ENCODE results near the gene FFAR1. TPM values are rescaled to one million over a fixed set of nuclear protein-coding genes. Genes with fewer than 3 reads are reported as not detected.

The FFAR1 gene
- total RNA-seq, 2 experiments from 2014 or later: 9.8 to 11.4 TPM

- Histone ChIP-seq H3K4me1 (ENCODE audit: insufficient read depth, low read length, poor library complexity, severe bottlenecking) (peaks cover 38% of the 10 kb centered on the region), H3K4me2 (ENCODE audit: low read length) (no peak overlapping the region), H3K27ac (ENCODE audit: low read depth, low read length, poor library complexity, severe bottlenecking) (no peak overlapping the region), H3K79me2 (ENCODE audit: insufficient read depth, low read depth, low read length) (peaks cover 12% of the 10 kb centered on the region; the same call in 1 of the 2 replicates), H3K36me3 (ENCODE audit: insufficient read depth, low read length) (peaks cover 99% of the 10 kb centered on the region), H3K9me2 (ENCODE audit: insufficient read depth, low read length) (no peaks in the 10 kb centered on the region), H2AFZ (ENCODE audit: low read length) (no peak overlapping the region), H3K9me3 (ENCODE audit: low read length) (no peaks in the 10 kb centered on the region), H3K4me3 (ENCODE audit: low read depth, low read length, poor library complexity, severe bottlenecking) (no peak overlapping the region), H4K20me1 (ENCODE audit: insufficient read depth, low read length) (peaks cover 6% of the 10 kb centered on the region)
- POLR2A ChIA-PET: interaction anchor here (0.6 kb wide), 2 partner anchors 9 to 75 kb away, joined by 3 read pairs; no protein-coding TSS in a partner anchor
- no TSS peak for BruUV-seq (replicated peaks)
- CTCF ChIA-PET (ENCODE audit: unreplicated experiment): no interaction called here
- TF ChIP-seq EZH2phosphoT487 (IDR thresholded peaks at IDR 0.05; ENCODE audit: borderline replicate concordance, low read depth, low read length) (no peak), CTCF (conservative IDR thresholded peaks at IDR 0.05; ENCODE audit: low read length) (no peak)
- intact Hi-C loops (cut with micrococcal nuclease; ENCODE audit: unreplicated experiment): no loop called here
- DNase-seq (ENCODE audit: low spot score): no peak
Measured at GRCh38 chr19:35341006-35341405, 6.7 kb upstream of the FFAR1 start.

GRCh38 chr19:35341565-35342225 lies 6.0 kb upstream of the FFAR1 start:
- Histone ChIP-seq H3K79me2 (ENCODE audit: insufficient read depth, low read depth, low read length) (peaks cover 5% of the 10 kb centered on the region; the same call in 1 of the 2 replicates), H3K4me2 (ENCODE audit: low read length) (no peak overlapping the region), H3K4me3 (ENCODE audit: low read depth, low read length, poor library complexity, severe bottlenecking) (no peak overlapping the region), H3K36me3 (ENCODE audit: insufficient read depth, low read length) (peaks cover 99% of the 10 kb centered on the region), H3K4me1 (ENCODE audit: insufficient read depth, low read length, poor library complexity, severe bottlenecking) (peaks cover 39% of the 10 kb centered on the region), H4K20me1 (ENCODE audit: insufficient read depth, low read length) (no peaks in the 10 kb centered on the region; the same call in 1 of the 2 replicates), H3K9me2 (ENCODE audit: insufficient read depth, low read length) (no peaks in the 10 kb centered on the region), H3K9me3 (ENCODE audit: low read length) (no peaks in the 10 kb centered on the region), H3K27ac (ENCODE audit: low read depth, low read length, poor library complexity, severe bottlenecking) (no peak overlapping the region), H2AFZ (ENCODE audit: low read length) (no peak overlapping the region)
- POLR2A ChIA-PET: interaction anchor here (0.6 to 1.0 kb wide), 2 partner anchors 10 to 11 kb away, joined by 3 to 4 read pairs; no protein-coding TSS in a partner anchor
- BruUV-seq (replicated peaks): no TSS peak
- CTCF ChIA-PET (ENCODE audit: unreplicated experiment): no interaction called here
- DNase-seq (ENCODE audit: low spot score): no peak
- intact Hi-C loops (cut with micrococcal nuclease; ENCODE audit: unreplicated experiment): no loop called here
- TF ChIP-seq EZH2phosphoT487 (IDR thresholded peaks at IDR 0.05; ENCODE audit: borderline replicate concordance, low read depth, low read length) (no peak), CTCF (conservative IDR thresholded peaks at IDR 0.05; ENCODE audit: low read length) (no peak)

GRCh38 chr19:35342430-35342829 lies 5.3 kb upstream of the FFAR1 start:
- POLR2A ChIA-PET: interaction anchor here (1.0 kb wide), 1 partner anchor 12 kb away, joined by 4 read pairs; no protein-coding TSS in a partner anchor
- CTCF ChIA-PET (ENCODE audit: unreplicated experiment): no interaction called here
- no peaks in the 10 kb centered on the region; the same call in 1 of the 2 replicates for H4K20me1 ChIP-seq (ENCODE audit: insufficient read depth, low read length)
- H3K27ac ChIP-seq (ENCODE audit: low read depth, low read length, poor library complexity, severe bottlenecking): no peak overlapping the region
- DNase-seq (ENCODE audit: low spot score): no peak
- H3K79me2 ChIP-seq (ENCODE audit: insufficient read depth, low read depth, low read length): no peaks in the 10 kb centered on the region
- H3K4me3 ChIP-seq (ENCODE audit: low read depth, low read length, poor library complexity, severe bottlenecking): no peak overlapping the region
- H3K4me1 ChIP-seq (ENCODE audit: insufficient read depth, low read length, poor library complexity, severe bottlenecking): peaks cover 46% of the 10 kb centered on the region
- BruUV-seq (replicated peaks): no TSS peak
- H3K9me2 ChIP-seq (ENCODE audit: insufficient read depth, low read length): no peaks in the 10 kb centered on the region
- intact Hi-C loops (cut with micrococcal nuclease; ENCODE audit: unreplicated experiment): no loop called here
- H3K9me3 ChIP-seq (ENCODE audit: low read length): no peaks in the 10 kb centered on the region
- H3K36me3 ChIP-seq (ENCODE audit: insufficient read depth, low read length): peaks cover 99% of the 10 kb centered on the region
- no peak overlapping the region for H3K4me2 ChIP-seq (ENCODE audit: low read length)
- TF ChIP-seq CTCF (conservative IDR thresholded peaks at IDR 0.05; ENCODE audit: low read length) (no peak), EZH2phosphoT487 (IDR thresholded peaks at IDR 0.05; ENCODE audit: borderline replicate concordance, low read depth, low read length) (no peak)
- H2AFZ ChIP-seq (ENCODE audit: low read length): no peak overlapping the region
